ENCODE measurements around the gene GALE. TPM values are rescaled to one million over a fixed set of nuclear protein-coding genes. Genes with fewer than 3 reads are reported as not detected.
"Not testable (repeated sequence)": the region's sequence is repeated elsewhere in the genome, so short reads cannot be mapped to it uniquely, and the experiment has no call there.

Gene GALE
- polyA plus RNA-seq, 3 donors, result 17.6 to 21.9 (median 18.0) TPM

- Mint-ChIP-seq H3K27ac (no peak overlapping the region), H3K27me3 (ENCODE audit: low read depth in 3 of 3) (peaks cover 0 to 2% (median 0%) of the 10 kb centered on the region in 3 donors), H3K4me1 (peaks cover 20% of the 10 kb centered on the region), H3K9me3 (no peaks in the 10 kb centered on the region), H3K36me3 (no peaks in the 10 kb centered on the region), H3K4me3 (no peak overlapping the region)
- H3K9me3 ChIP-seq (replicated peaks in 1 of 2; ENCODE audit: control insufficient read depth in 1 of 2, insufficient read depth in 1 of 2, low read length in 2 of 2), result no peaks in the 10 kb centered on the region
- H2AFZ ChIP-seq (ENCODE audit: insufficient read depth, low read depth, low read length, poor library complexity, severe bottlenecking), result peak overlapping the region; percentile 21
- intact Hi-C loops (cut with micrococcal nuclease), result no loop called here
- DNase-seq, result no peak
- H3K4me1 ChIP-seq (ENCODE audit: control insufficient read depth in 1 of 2, insufficient read depth in 2 of 2, low read length in 2 of 2), result peaks cover 10 to 19% of the 10 kb centered on the region in 2 donors
- 100% methylated on average over 1 of the region's 1 CpG for WGBS (ENCODE audit: insufficient coverage)
- H3K27ac ChIP-seq (ENCODE audit: low read depth in 1 of 2, low read length in 2 of 2), result no peak overlapping the region
- no peak for TF ChIP-seq CTCF (IDR thresholded peaks at IDR 0.05)
- no peak overlapping the region for H3K4me3 ChIP-seq (replicated peaks in 1 of 3; ENCODE audit: low read depth in 2 of 3, low read length in 3 of 3)
- H3K36me3 ChIP-seq (replicated peaks in 1 of 2; ENCODE audit: control insufficient read depth in 1 of 2, insufficient read depth in 2 of 2, low read length in 2 of 2), result no peaks in the 10 kb centered on the region
- H3K27me3 ChIP-seq (ENCODE audit: control insufficient read depth in 2 of 2, insufficient read depth in 2 of 2, low read length in 2 of 2), result no peaks in the 10 kb centered on the region
- H3K79me2 ChIP-seq (ENCODE audit: insufficient read depth, low read length), result peaks cover 15% of the 10 kb centered on the region
- no peak overlapping the region for H3K4me2 ChIP-seq (replicated peaks; ENCODE audit: extremely low read depth, low read length, poor library complexity, severe bottlenecking)
- no peak overlapping the region for H3K9ac ChIP-seq (ENCODE audit: insufficient read depth, low read length, poor library complexity, severe bottlenecking)
- H4K20me1 ChIP-seq (ENCODE audit: insufficient read depth, low read length), result no peaks in the 10 kb centered on the region
These were observed 27.2 kb upstream of the GALE start for GRCh38 chr1:23827717-23828116.

DNA sequence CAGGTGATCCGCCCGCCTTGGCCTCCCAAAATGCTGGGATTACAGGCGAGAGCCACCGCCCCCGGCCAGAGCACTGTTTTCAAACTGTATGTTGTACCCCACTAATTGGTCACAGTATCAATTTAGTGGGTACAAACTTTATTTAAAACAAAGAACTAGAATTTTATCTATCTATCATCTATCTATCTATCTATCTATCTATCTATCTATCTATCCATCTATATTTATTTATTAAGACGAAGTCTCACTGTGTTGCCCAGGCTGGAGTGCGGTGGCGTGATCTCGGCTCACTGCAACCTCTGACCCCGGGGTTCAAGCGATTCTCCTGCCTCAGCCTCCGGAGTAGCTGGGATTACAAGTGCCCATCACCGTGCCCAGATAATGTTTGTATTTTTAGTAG is 26.0 kb upstream of the GALE start:
- H3K9ac ChIP-seq (ENCODE audit: insufficient read depth, low read length, poor library complexity, severe bottlenecking); H3K4me3 ChIP-seq (replicated peaks in 1 of 3; ENCODE audit: low read depth in 2 of 3, low read length in 3 of 3); H3K36me3 Mint-ChIP-seq; H3K27ac Mint-ChIP-seq; intact Hi-C loops (cut with micrococcal nuclease); H3K9me3 Mint-ChIP-seq; H3K9me3 ChIP-seq (replicated peaks in 1 of 2; ENCODE audit: control insufficient read depth in 1 of 2, insufficient read depth in 1 of 2, low read length in 2 of 2); H3K4me2 ChIP-seq (replicated peaks; ENCODE audit: extremely low read depth, low read length, poor library complexity, severe bottlenecking); H4K20me1 ChIP-seq (ENCODE audit: insufficient read depth, low read length); H3K27me3 ChIP-seq (ENCODE audit: control insufficient read depth in 2 of 2, insufficient read depth in 2 of 2, low read length in 2 of 2); H3K36me3 ChIP-seq (replicated peaks in 1 of 2; ENCODE audit: control insufficient read depth in 1 of 2, insufficient read depth in 2 of 2, low read length in 2 of 2); H2AFZ ChIP-seq (ENCODE audit: insufficient read depth, low read depth, low read length, poor library complexity, severe bottlenecking); H3K27ac ChIP-seq (ENCODE audit: low read depth in 1 of 2, low read length in 2 of 2); DNase-seq; H3K27me3 Mint-ChIP-seq (ENCODE audit: low read depth in 3 of 3); H3K4me3 Mint-ChIP-seq: not testable (repeated sequence)
- Histone ChIP-seq H3K4me1 (ENCODE audit: control insufficient read depth in 1 of 2, insufficient read depth in 2 of 2, low read length in 2 of 2) (peaks cover 10 to 19% of the 10 kb centered on the region in 2 donors), H3K79me2 (ENCODE audit: insufficient read depth, low read length) (peaks cover 15% of the 10 kb centered on the region)
- 100% methylated on average over 7 of the region's 13 CpGs for WGBS (ENCODE audit: insufficient coverage)
- H3K4me1 Mint-ChIP-seq, result peaks cover 22% of the 10 kb centered on the region
